ENCODE measurements around the gene C22orf39. TPM values are rescaled to one million over a fixed set of nuclear protein-coding genes. Genes with fewer than 3 reads are reported as not detected.

The C22orf39 gene
- total RNA-seq, 1 experiment from 2014 or later, result 19.3 TPM

DNA sequence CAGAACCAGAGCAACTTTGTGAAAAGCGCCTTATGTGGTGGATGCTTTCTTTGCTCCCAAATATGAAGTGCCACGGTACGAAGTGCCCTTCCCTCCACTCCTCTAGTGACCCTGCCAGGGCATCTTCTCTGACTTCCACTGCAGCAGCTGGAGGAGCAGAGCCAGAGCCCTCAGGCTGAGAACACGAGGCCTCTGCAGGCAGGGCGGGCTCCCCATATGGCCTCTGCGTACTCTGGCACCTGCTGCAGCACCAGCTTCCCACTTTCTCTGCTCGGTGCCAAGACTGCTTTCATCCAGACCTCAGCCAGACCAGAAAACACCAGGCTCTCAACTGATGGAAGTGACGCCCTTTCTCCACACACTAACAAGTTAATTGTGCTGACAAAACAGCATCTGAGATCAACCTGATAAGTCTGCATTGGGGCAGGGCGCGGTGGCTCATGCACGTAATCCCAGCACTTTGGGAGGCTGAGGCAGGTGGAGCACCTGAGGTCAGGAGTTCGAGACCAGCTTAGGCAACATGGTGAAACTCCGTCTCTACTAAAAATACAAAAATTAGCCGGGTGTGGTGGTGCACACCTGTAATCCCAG, 18.7 kb upstream of the C22orf39 start:
- Histone ChIP-seq H3K4ac (ENCODE audit: low read depth, low read length) (no peak overlapping the region), H3K79me1 (ENCODE audit: insufficient read depth, low read depth, low read length, poor library complexity, severe bottlenecking) (no peaks in the 10 kb centered on the region), H3K18ac (ENCODE audit: insufficient read length, low read depth, low read length) (no peak overlapping the region), H3K23me2 (ENCODE audit: insufficient read length, low read depth, low read length, poor library complexity, severe bottlenecking) (no peaks in the 10 kb centered on the region), H3K9ac (ENCODE audit: extremely low read depth, insufficient read length, low read length) (no peak overlapping the region), H3T11ph (ENCODE audit: low read length) (no peak overlapping the region), H2AFZ (ENCODE audit: low read length) (no peak overlapping the region), H2BK5ac (ENCODE audit: insufficient read length, low read length) (no peak overlapping the region), H3K14ac (ENCODE audit: insufficient read depth, low read length) (no peak overlapping the region), H3K9me3 (ENCODE audit: control insufficient read depth, low read depth, low read length) (no peaks in the 10 kb centered on the region), H4K91ac (ENCODE audit: insufficient read length, low read depth, low read length) (no peak overlapping the region), H4K20me1 (ENCODE audit: control insufficient read depth, insufficient read depth, insufficient read length) (no peaks in the 10 kb centered on the region), H3K4me2 (ENCODE audit: insufficient read depth, insufficient read length, low read length) (no peak overlapping the region), H3K4me1 (ENCODE audit: insufficient read depth, low read length) (no peaks in the 10 kb centered on the region), H4K5ac (ENCODE audit: insufficient read length, low read depth, low read length) (no peak overlapping the region), H3K79me2 (ENCODE audit: insufficient read depth, low read length) (no peaks in the 10 kb centered on the region), H3K23ac (ENCODE audit: insufficient read length, low read depth, low read length) (no peak overlapping the region), H3K27me3 (ENCODE audit: insufficient read depth, low read length) (no peaks in the 10 kb centered on the region), H2BK20ac (ENCODE audit: low read depth, low read length, poor library complexity, severe bottlenecking) (no peak overlapping the region), H3K56ac (ENCODE audit: insufficient read length, low read depth, low read length) (no peak overlapping the region), H2BK15ac (ENCODE audit: low read depth, low read length) (no peak overlapping the region), H2BK12ac (ENCODE audit: insufficient read length, low read depth, low read length) (no peak overlapping the region), H3K27ac (ENCODE audit: insufficient read length, low read depth, low read length) (no peak overlapping the region), H2BK120ac (ENCODE audit: low read depth, low read length, poor library complexity, severe bottlenecking) (no peak overlapping the region), H4K8ac (replicated peaks; ENCODE audit: insufficient read length, low read depth, low read length) (no peak overlapping the region), H2AK5ac (ENCODE audit: insufficient read length, low read length) (no peak overlapping the region)
- H3K4me1 Mint-ChIP-seq, result no peaks in the 10 kb centered on the region
- no peak for DNase-seq
- no peaks in the 10 kb centered on the region; the same call in 1 of the 2 replicates for H3K27me3 Mint-ChIP-seq (ENCODE audit: low read depth)
- H3K36me3 Mint-ChIP-seq (ENCODE audit: insufficient read depth in 1 of 3, low read depth in 3 of 3), result peaks cover 35 to 85% (median 61%) of the 10 kb centered on the region in 3 experiments; a peak in 6 of 7 replicates
- no peaks in the 10 kb centered on the region; a peak in 1 of 5 replicates for H3K9me3 Mint-ChIP-seq
- WGBS (ENCODE audit: extremely low coverage, insufficient read length, low lambda C conversion rate), result no CpG with 5 or more reads among the region's 14 CpGs
- no peak overlapping the region for H3K27ac Mint-ChIP-seq
- TF ChIP-seq CTCF (conservative IDR thresholded peaks at IDR 0.05), result no peak
- H3K4me3 Mint-ChIP-seq, result no peak overlapping the region

All from H9 (cell line).